K562 (cell line): ENCODE results near the gene SAMD4A. TPM values are rescaled to one million over a fixed set of nuclear protein-coding genes. Genes with fewer than 3 reads are reported as not detected.

Experiments
- ATAC-seq: fragments of 200-7000 bp; cut with Tn5 transposase; 3 replicates; pipeline ENCODE4 v1.9.1; 2020; ENCODE audit warnings: moderate library complexity
- BruUV-seq: library from RNA; stranded (reverse); fragments of 400-500 nt; replicated peaks from 2 replicates; lab custom pipeline; 2021; lab: Mats Ljungman, UMichigan
- CTCF ChIA-PET: fragments of 300-600 bp; formaldehyde crosslinking; extraction: SDS; loops from one replicate; lab custom pipeline; 2021; ENCODE audit warnings: low intra/inter-chr PET ratio; lab: Yijun Ruan, JAX
- POLR2A ChIA-PET: fragments of 300-600, 350-650 bp; sonication (Branson Sonifier 250); formaldehyde crosslinking; extraction: SDS; loops from one replicate; lab custom pipeline; 2021; ENCODE audit warnings: antibody characterized with exemption, inconsistent platforms; lab: Yijun Ruan, JAX
- DNase-seq, 4 experiments: peaks; one replicate each; pipeline versions ENCODE4 v3.0.0 to v3.0.0-alpha.2; 2011 to 2018; ENCODE audit warnings: low spot score in 3 of 4, mixed read lengths in 3 of 4; ENCODE audit errors: extremely low read depth in 1 of 4
- FAIRE-seq: peaks from 2 replicates; lab custom pipeline; 2011; peaks lifted over from hg19 to GRCh38; lab: Jason Lieb, UNC
- H2AFZ ChIP-seq: 2 replicates; pipeline ENCODE4 v1.6.0; 2011; ENCODE audit warnings: low read depth, low read length, control low read depth, inconsistent platforms
- H3K27ac ChIP-seq: fragments of 200-600 bp; 3 replicates; pipeline ENCODE4 v1.8.0; 2011; ENCODE audit warnings: low read depth, mild to moderate bottlenecking, control low read depth, inconsistent platforms, low read length, moderate library complexity, mixed read lengths; ENCODE audit errors: extremely low read depth
- H3K27me3 ChIP-seq, 2 experiments: fragments of 300-600 bp in 1 of 2; 2 replicates in 1 of 2; 3 replicates in 1 of 2; pipeline versions ENCODE4 v1.6.0 to v1.8.0; 2011; ENCODE audit warnings: inconsistent platforms in 2 of 2, low read length in 2 of 2, mild to moderate bottlenecking in 1 of 2, mixed read lengths in 1 of 2, moderate library complexity in 1 of 2; ENCODE audit not compliant: control insufficient read depth in 2 of 2, insufficient read depth in 2 of 2
- H3K36me3 ChIP-seq: fragments of 300-600 bp; 3 replicates; pipeline ENCODE4 v1.8.0; 2011; ENCODE audit warnings: mild to moderate bottlenecking, low read length, inconsistent platforms; ENCODE audit not compliant: control insufficient read depth, insufficient read depth
- H3K4me1 ChIP-seq, 2 experiments: fragments of 200-600 bp in 1 of 2; replicated peaks in 1 of 2; 2 replicates in 1 of 2; 3 replicates in 1 of 2; pipeline versions ENCODE4 v1.5.1 to v1.8.0; 2011; ENCODE audit warnings: inconsistent platforms in 2 of 2, low read length in 2 of 2, mild to moderate bottlenecking in 1 of 2, mixed read lengths in 1 of 2, moderate library complexity in 1 of 2; ENCODE audit not compliant: control insufficient read depth in 2 of 2, insufficient read depth in 2 of 2
- H3K4me2 ChIP-seq: 2 replicates; pipeline ENCODE4 v1.6.1; 2011; ENCODE audit warnings: low read length, control low read depth, inconsistent platforms, mixed read lengths; ENCODE audit not compliant: insufficient read depth
- H3K4me3 ChIP-seq: fragments of 200-600 bp; sonication (generic), shearing (Covaris generic); 2 replicates; pipeline ENCODE4 v1.5.1; 2016; ENCODE audit warnings: control low read depth, inconsistent platforms
- H3K79me2 ChIP-seq: fragments of 200-600 bp; 3 replicates; pipeline ENCODE4 v1.8.0; 2011; ENCODE audit warnings: low read length, inconsistent platforms; ENCODE audit not compliant: control insufficient read depth, insufficient read depth
- H3K9ac ChIP-seq, 2 experiments: 2 replicates each; pipeline versions ENCODE4 v1.6.0 to v1.6.1; 2011; ENCODE audit warnings: low read depth in 2 of 2, low read length in 2 of 2, control low read depth in 1 of 2, inconsistent platforms in 1 of 2, mild to moderate bottlenecking in 1 of 2, mixed read lengths in 1 of 2; ENCODE audit not compliant: insufficient read depth in 1 of 2
- H3K9me1 ChIP-seq: one replicate; pipeline ENCODE4 v1.6.0; 2011; ENCODE audit warnings: inconsistent platforms, mild to moderate bottlenecking, low read length, moderate library complexity; ENCODE audit not compliant: control insufficient read depth, insufficient read depth
- H3K9me3 ChIP-seq: replicated peaks from 2 replicates; pipeline ENCODE4 v1.5.1; 2011; ENCODE audit warnings: low read depth, low read length, inconsistent platforms; ENCODE audit not compliant: control insufficient read depth, insufficient read depth
- H4K20me1 ChIP-seq: replicated peaks from 2 replicates; pipeline ENCODE4 v1.6.1; 2011; ENCODE audit warnings: low read length, inconsistent platforms, mixed read lengths; ENCODE audit not compliant: control insufficient read depth, insufficient read depth
- CCNT2 ChIP-seq: IDR thresholded peaks from 2 replicates; pipeline ENCODE4 v1.6.1; 2011; ENCODE audit warnings: borderline replicate concordance, low read depth, mild to moderate bottlenecking, moderate library complexity, mixed read lengths, low read length; ENCODE audit not compliant: insufficient read length; ENCODE audit errors: extremely low read depth
- PRPF4 ChIP-seq: fragments of 200-400 bp; formaldehyde crosslinking; IDR thresholded peaks from one replicate; pipeline ENCODE4 v1.6.1; 2017; ENCODE audit warnings: low read length, low read depth, mild to moderate bottlenecking; ENCODE audit not compliant: insufficient read depth, poor library complexity, severe bottlenecking
- ZBTB26 ChIP-seq: fragments of 450-650 bp; formaldehyde crosslinking; IDR thresholded peaks from 2 replicates; pipeline ENCODE4 v1.4.0; 2022; ENCODE audit warnings: missing genetic modification characterization
- WGBS: fragments of 100-300 bp; shearing (Covaris generic); methylation state at CpG from one replicate; pipeline ENCODE4 v1.1.6; 2016; ENCODE audit warnings: low coverage, mixed read lengths; ENCODE audit not compliant: insufficient coverage; ENCODE audit errors: missing lambda C conversion rate; 5-methylcytosine and 5-hydroxymethylcytosine counted together
- in situ Hi-C: fragments of 300-500 bp; cut with MboI; formaldehyde crosslinking; loops from 4 replicates; pipeline ENCODE4 v1.15.0; 2018; ENCODE audit warnings: inconsistent platforms, mixed read lengths
- intact Hi-C: fragments of 100-400 bp; cut with micrococcal nuclease; formaldehyde crosslinking; loops from 2 replicates; pipeline ENCODE4 v1.14.2; 2022
- polyA plus RNA-seq, 8 experiments: library from polyadenylated mRNA; depleted of rRNA in 4 of 8; stranded (reverse) in 5 of 8; unstranded in 3 of 8; fragments of >200 nt; fragmentation: Nextera tagmentation in 2 of 8; fragmentation: Illumina TruSeq in 1 of 8; extraction: Ambion mirVana in 2 of 8; extraction: Trizol in 1 of 8; gene quantifications; 2 replicates each; pipeline versions ENCODE4 v1.2.1 to v1.2.3, GENCODE V29; 2011 to 2014; ENCODE audit warnings: inconsistent platforms in 1 of 8, missing spikeins in 1 of 8
- total RNA-seq, 7 experiments: library from RNA; depleted of rRNA in 6 of 7; stranded (reverse); fragments of >200 nt in 6 of 7; fragmentation: Illumina TruSeq in 2 of 7; extraction: Trizol in 2 of 7; gene quantifications; 2 replicates each; pipeline versions ENCODE4 v1.2.1 to v1.2.3, GENCODE V29; 2011 to 2021; ENCODE audit warnings: low replicate concordance in 1 of 7
- TF ChIP-seq, protein P1 (sequence below), 2 experiments: IDR thresholded peaks in 1 of 2; conservative IDR thresholded peaks in 1 of 2; 2 replicates each; pipeline ENCODE4 v1.6.1; 2016; ENCODE audit warnings: low read depth in 2 of 2, mild to moderate bottlenecking in 1 of 2, missing compliant biosample characterization in 1 of 2, missing genetic modification characterization in 1 of 2, moderate library complexity in 1 of 2

The SAMD4A gene
- total and polyA plus RNA-seq, 9 of the 15 experiments (the other 6 are each of a cell fraction or from before 2014, with no cell fraction given) = 0.66 to 6.8 (median 3.3) TPM

DNA sequence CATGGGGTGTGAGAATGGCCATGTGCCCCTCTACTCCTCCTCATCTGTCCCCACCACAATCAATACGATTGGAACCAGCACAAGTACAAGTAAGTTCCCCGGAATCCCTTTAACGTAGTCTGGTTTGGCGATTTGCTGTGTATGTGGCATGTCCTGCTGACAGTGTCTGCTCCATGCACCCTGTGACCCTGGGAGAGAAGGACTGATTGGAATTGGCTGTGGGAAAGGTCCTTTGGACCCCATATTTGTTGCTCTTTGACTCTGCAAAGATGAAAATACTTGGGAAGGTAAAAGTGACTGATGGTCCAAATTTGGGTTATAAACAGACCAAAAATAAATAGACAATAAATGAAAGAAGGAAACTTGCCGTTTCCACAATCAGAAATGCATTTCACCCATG lies 135.6 kb downstream of the SAMD4A start (continued):
- no peak for TF ChIP-seq CCNT2

DNA sequence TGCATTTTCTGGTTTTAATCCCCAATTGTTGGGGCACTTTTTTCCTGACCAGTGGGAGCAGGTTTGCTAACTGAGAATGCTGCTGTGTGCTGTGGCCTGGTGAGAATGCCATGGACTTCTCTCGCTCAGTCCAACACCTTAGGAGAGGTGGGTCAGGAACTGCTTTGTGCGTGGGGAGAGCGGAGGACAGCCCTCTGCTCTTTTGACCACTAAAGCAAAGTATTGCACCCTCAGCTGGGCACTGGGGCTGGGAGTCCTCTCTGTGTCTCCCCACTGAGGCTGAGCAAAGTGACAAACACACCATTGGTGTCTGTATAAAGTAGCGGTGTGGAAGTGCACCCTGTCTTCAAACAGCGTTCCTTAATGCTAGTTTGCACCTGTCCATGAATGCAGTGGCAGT lies 136.2 kb downstream of the SAMD4A start:
- ChIA-PET CTCF (no interaction called here), POLR2A (no interaction called here)
- Histone ChIP-seq H3K9me1 (no peaks in the 10 kb centered on the region), H3K9ac (no peak overlapping the region), H4K20me1 (0 out of 2 replicates have a peak, but pooled peaks cover 4% of the 10 kb centered on the region), H3K27ac (no peak overlapping the region), H3K9me3 (no peaks in the 10 kb centered on the region)
- TF ChIP-seq PRPF4 (no peak), ZBTB26 (CRISPR knock-in tag) (no peak)
- TF ChIP-seq, protein P1, sequence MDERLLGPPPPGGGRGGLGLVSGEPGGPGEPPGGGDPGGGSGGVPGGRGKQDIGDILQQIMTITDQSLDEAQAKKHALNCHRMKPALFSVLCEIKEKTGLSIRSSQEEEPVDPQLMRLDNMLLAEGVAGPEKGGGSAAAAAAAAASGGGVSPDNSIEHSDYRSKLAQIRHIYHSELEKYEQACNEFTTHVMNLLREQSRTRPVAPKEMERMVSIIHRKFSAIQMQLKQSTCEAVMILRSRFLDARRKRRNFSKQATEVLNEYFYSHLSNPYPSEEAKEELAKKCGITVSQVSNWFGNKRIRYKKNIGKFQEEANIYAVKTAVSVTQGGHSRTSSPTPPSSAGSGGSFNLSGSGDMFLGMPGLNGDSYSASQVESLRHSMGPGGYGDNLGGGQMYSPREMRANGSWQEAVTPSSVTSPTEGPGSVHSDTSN (CRISPR knock-in tag; IDR thresholded peaks at IDR 0.05; ENCODE audit: low read depth) = no peak
- TF ChIP-seq, protein P1 (tag; conservative IDR thresholded peaks at IDR 0.05; ENCODE audit: low read depth) = no peak
- TF ChIP-seq, all 486 proteins: peak for 0
- Histone ChIP-seq H2AFZ (no peak overlapping the region), H3K4me1 (peaks cover 3 to 18% of the 10 kb centered on the region in 2 experiments; a peak in 2 of 5 replicates), H3K4me3 (no peak overlapping the region), H3K4me2 (no peak overlapping the region), H3K36me3 (peaks cover 31% of the 10 kb centered on the region; the same call in 2 of the 3 replicates), H3K79me2 (peaks cover 17% of the 10 kb centered on the region), H3K27me3 (no peaks in the 10 kb centered on the region)
- ATAC-seq = no peak
- FAIRE-seq = no peak
- intact Hi-C loops = no loop called here
- in situ Hi-C loops = no loop called here
- no TSS peak for BruUV-seq
- WGBS = 98% methylated on average over 5 of the region's 5 CpGs
- DNase-seq = no peak
